Activated CD8-positive, alpha-beta memory T cell treated with anti-CD3 and anti-CD28 coated beads for 36 hours (primary cell): ENCODE data around the gene SYNC. TPM values are rescaled to one million over a fixed set of nuclear protein-coding genes. Genes with fewer than 3 reads are reported as not detected.
"Not testable (repeated sequence)": the region's sequence is repeated elsewhere in the genome, so short reads cannot be mapped to it uniquely, and the experiment has no call there.

Experiments used
- CTCF ChIA-PET: fragments of 350-600 bp; sonication (Branson Sonifier 250); formaldehyde crosslinking; loops from one replicate; lab custom pipeline; 2021; ENCODE audit warnings: antibody characterized with exemption; lab: Charles Lee
- POLR2A ChIA-PET: fragments of 350-600 bp; sonication (Branson Sonifier 250); formaldehyde crosslinking; loops from one replicate; lab custom pipeline; 2021; ENCODE audit warnings: antibody characterized with exemption; lab: Charles Lee
- total RNA-seq, 2 experiments: library from RNA; stranded (reverse); gene quantifications; one replicate each; pipeline ENCODE4 v1.2.3, GENCODE V29; 2021

The SYNC gene
- total RNA-seq, 2 experiments from 2014 or later: not detected

DNA sequence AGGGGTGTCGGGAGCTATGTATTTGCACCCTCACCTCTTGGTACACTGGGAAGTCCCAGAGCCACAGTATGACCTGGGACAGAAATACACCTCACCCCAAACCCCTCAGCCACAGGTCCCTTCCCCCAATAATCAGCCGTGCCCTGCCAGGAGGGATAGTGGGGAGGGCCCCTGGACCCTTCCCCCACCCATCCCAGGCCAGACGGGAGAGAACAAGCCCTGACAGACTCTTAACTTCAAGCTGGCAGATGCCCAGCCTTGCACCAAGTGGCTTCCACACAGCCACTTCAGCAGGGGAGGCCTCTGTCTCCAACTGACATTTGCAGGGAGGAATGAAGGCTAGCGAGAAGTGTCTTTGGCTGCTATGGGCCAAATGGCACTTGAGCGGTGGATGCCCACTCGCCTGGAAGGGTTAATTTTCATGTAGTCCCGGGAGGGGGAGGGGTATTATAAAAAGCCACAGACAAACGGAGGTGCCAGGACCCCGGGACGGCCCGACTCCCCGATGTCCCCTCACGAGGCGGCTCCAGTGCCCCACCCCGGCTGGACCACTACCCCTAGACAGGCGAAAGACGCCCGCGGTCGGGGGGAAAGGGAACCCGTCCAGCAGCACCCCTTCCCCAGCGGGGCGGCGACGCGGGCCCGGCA is 495 bp downstream of the SYNC start:
- ChIA-PET POLR2A (no interaction called here), CTCF (interaction anchor here (1.7 to 3.7 kb wide), 2 partner anchors 10 to 182 kb away, joined by 5 to 12 read pairs; no protein-coding TSS in a partner anchor)

DNA sequence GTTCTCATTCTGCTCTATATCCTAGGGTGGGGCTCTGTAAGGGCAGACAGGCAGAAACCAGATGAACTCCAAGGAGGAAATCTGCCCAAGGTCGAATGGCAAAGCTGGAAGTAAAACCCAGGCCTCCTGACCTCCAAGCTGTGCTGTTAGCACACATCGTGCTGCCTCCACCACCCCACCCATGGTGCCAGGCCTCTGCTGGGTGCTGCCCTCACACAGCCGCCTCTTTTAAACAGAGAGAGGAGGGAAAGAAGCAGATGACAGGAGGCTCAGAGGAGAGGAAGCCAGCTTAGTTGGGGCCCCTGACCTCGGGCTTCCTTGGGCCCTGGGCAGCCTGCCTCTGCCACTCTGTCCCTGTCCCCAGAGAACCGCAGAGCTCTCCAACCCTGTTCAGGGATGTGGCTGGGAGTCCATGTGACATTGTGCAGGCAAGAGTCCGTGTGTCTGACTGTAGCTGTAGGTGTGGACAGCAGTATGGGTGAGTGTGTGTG is 1.1 kb downstream of the SYNC start:
- CTCF ChIA-PET: interaction anchor here (3.7 kb wide), 1 partner anchor 11 kb away, joined by 12 read pairs; no protein-coding TSS in a partner anchor
- POLR2A ChIA-PET: no interaction called here

DNA sequence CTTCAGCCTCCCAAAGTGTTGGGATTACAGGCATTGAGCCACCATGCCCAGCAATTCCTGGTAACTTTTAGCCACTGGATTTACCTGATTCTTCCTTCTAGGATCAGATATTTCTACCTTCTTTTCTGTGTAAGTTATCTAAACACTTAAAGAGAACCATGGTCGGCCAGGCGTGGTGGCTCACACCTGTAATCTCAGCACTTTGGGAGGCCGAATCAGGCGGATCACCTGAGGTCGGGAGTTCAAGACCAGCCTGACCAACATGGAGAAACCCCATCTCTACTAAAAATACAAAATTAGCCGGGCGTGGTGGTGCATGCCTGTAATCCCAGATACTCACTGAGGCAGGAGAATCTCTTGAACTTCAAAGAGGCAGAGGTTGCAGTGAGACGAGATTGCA is 5.6 kb downstream of the SYNC start:
- POLR2A ChIA-PET, CTCF ChIA-PET: not testable (repeated sequence)

DNA sequence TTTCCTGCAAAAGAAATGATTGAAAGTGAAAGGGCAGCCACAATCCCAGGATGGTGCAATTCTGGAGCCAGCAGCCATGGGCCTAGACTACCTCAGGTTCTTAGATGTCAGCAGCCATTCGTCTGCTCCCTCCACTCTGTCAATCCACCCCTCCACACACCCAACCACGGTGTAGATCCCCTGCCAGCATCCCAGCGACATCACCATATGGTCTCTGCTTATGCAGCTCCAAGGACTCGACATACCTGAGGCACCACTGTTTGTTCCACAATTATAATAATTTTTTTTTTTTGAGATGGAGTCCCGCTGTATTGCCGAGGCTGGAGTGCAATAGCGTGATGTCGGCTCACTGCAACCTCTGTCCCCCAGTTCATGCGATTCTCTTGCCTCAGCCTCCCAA is 6.5 kb downstream of the SYNC start:
- CTCF ChIA-PET: interaction anchor here (1.7 kb wide), 1 partner anchor 16 kb away, joined by 7 read pairs; no protein-coding TSS in a partner anchor
- POLR2A ChIA-PET: no interaction called here

DNA sequence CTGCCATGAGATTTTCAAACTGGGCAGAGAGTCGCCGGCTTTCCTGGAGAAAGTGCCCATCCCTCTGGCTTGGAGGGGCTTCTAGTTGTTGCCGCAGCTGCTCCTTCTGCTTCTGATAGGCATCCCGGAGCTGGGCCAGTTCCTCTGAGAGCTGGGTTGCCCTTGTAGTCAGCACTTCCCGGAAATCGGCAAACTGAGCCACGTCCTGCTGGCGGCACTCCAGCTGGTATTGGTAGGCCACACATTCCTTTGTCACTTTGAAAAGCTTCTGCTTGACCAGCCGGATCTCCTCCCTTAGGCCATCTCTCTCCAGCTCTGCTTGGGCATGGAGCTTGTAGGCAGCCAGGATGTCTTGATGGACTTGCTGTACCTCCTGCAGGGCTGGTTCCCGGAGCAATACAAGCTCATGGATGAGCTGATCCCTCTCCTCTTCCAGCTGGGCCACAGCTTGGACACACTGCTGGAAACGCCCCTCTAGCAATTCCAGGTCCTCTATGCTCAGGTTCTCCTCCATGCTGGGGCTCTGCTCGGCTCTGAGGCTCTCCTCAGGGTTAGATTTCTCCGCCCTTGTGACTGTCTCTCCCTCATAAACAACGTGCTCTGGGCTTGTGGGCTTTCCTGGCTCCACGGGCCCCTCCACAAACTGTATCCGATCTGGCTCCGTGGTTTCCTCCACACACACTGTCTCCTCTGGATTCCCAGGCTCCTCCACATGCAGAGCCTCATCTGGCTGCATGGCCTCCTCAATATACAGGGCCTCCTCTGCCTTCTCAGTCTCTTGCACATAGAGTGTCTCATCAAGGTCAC is 7.3 kb downstream of the SYNC start:
- POLR2A ChIA-PET: no interaction called here
- CTCF ChIA-PET: interaction anchor here (1.7 kb wide), 1 partner anchor 17 kb away, joined by 7 read pairs; no protein-coding TSS in a partner anchor

DNA sequence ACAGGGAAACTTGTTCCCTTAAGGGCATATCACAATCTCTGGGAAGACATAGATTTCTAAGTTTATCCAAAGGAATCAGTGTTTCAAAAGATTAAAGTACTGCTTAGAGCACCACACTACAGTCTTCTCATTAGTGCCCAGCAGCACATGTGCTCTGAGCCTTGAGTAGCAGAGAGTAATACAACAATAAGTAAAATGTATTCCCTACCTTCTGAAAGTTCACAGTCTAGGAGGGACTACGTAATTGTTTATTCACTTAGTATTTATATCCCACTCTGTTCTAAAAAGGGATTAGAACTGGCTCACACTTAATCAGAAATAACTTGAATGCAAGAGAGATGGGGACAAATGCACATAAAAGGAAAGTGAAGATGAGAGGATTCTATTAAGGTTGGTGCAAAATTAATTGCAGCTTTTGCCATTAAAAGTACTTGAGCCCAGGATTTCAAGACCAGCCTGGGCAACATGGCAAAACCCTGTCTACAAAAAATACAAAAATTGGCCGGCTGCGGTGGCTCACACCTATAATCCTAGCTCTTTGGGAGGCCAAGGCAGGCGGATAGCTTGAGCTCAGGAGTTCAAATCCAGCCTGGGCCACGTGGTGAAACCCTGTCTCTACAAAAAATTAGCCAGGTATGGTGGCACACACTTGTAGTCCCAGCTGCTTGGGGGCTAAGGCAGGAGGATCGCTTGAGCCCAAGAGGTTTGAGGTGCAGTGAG is 9.0 kb downstream of the SYNC start:
- POLR2A ChIA-PET: no interaction called here
- CTCF ChIA-PET: interaction anchor here (1.2 kb wide), 1 partner anchor 79 kb away, joined by 4 read pairs; no protein-coding TSS in a partner anchor

DNA sequence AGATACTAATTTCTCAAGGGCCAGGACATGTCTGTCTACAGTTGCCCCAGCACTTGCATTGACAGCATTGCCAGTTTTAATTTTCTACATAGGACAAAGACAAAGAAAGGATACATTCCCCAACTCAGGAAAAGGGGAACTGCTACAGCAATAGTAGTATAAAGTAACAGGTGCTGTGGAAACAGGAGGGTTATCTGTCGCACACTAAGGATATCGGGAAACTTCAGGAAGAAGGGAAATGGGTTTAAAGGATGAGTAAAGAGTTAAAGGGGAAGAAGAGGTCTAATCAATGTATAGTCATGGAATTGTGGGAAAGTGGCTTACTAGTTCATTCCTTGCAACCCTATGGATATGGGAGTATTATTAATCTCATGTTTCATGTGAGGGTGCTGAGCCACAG is 16.2 kb downstream of the SYNC start:
- ChIA-PET CTCF (interaction anchor here (1.0 kb wide), 1 partner anchor 26 kb away, joined by 4 read pairs; no protein-coding TSS in a partner anchor), POLR2A (no interaction called here)

DNA sequence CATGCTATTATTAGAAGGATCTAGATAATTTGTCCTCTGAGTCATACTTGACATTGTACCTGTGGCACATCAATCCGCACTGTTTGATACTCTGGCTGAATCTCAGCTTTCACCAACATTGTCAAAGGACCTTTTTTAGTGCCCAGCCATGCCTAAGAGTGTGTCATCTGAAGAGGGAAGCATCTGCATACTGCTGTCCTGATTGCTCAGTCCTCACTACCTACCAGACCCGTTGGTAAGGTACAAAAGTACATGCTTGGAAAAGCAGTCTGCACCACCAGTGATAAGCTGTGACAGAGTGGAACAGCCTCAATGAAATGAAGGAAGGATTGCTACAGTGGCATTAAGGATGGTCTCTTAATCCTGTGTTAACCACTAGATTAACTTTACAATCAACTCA is 17.1 kb downstream of the SYNC start:
- ChIA-PET CTCF (interaction anchor here (1.9 kb wide), 1 partner anchor 26 kb away, joined by 4 read pairs; no protein-coding TSS in a partner anchor), POLR2A (no interaction called here)

DNA sequence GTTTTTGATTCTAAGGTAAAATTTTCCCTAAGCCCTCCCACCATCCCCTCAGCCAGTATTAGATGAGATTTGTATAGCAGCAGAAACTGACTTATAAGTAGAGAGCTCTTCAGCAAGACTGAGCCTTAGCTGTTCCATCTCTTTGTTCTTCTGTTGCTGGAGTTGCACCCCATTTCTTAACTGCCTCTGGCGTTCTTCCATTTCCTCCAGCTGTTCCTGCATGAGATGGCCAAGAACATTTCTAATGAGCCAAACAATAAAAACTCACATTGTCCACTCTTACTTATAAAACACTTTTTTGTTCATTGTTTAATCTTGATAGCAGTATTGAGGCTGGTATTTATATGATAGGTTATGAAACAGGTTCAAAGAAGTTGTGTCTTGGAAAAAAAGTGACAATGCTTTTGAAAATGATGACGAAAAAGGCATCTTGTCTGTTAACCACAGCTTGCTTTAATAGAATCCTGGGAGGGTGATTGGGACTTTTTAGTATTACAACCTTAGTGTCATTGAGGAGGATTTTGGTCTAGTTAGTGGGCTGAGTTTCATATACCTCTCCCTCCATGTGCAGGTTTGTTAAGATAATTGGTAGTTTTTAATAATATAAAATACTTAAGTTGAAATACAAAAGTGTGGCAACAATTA is 18.3 kb downstream of the SYNC start:
- POLR2A ChIA-PET: no interaction called here
- CTCF ChIA-PET: interaction anchor here (1.9 kb wide), 1 partner anchor 28 kb away, joined by 4 read pairs; no protein-coding TSS in a partner anchor

DNA sequence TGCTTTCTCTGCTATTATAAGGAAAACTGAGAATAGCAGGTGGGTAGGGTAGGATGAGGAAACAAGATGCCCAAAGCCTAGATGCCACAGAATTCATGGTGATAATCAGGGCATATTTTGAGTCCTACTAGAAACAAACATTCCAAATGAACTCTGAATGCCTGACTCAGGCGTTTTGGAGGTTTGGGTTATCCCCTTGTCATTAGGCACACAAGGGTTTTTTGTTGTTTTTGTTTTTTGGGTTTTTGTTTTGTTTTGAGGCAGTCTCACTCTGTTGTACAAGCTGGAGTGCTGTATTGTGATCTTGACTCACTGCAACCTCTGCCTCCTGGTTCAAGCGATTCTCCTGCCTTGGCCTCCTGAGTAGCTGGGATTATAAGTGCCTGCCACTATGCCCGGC is 19.2 kb downstream of the SYNC start:
- POLR2A ChIA-PET: no interaction called here
- CTCF ChIA-PET: no interaction called here

DNA sequence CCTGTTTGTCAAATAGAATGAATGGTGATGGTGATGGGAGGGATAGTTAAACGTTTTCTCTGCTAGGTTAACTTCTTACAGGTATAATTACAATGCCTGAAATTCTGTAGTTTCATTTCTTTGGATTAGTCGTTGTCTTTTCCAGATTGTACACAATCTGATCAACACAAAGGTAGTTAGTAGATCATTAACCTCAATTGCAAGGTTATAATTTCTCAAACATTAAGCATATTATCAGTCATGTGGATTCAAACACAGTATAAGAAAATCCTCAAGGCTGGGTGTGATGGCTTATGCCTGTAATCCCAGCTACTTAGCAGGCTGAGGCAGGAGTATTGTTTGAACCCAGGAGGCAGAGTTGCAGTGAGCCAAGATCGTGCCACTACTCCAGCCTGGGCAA is 20.6 kb downstream of the SYNC start:
- ChIA-PET CTCF (no interaction called here), POLR2A (no interaction called here)

DNA sequence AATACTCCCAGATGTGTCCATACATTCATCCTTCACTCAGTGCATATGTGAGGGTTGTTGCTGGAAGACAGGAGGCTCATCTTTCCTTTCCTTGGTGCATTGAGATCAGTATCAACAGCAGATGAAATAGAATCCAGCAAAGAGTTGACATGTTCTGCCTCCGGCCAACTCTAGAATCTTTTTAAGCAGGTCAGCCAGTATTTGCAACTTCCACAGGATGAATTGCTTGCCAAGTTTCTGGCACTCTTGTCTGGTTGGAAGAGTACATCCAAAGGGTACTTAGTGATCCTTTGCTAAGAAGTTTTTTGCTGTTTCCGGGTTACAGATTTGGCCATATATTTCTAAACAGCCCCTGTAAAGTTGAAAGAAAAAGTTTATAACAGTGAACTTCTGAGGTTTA is 21.1 kb downstream of the SYNC start:
- POLR2A ChIA-PET: no interaction called here
- CTCF ChIA-PET: no interaction called here

DNA sequence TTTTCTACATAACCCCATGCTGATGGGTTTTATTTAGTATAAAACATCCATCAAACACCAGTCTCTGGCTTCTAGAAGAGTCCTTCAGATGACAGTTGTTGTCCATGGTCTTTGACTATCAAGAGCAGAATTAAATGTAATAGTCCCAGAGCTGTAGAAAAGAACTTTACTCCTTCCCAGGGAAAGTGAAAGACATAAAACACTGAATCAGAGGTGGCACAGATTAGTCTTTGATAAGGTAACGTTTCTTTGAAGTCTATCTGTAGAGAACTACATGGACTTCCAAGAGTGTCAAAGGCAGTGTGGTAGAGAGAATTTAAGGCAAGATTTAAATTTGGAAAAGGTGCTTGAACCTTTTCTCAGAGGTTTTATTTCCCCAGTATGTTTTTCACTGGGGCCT is 21.9 kb downstream of the SYNC start:
- CTCF ChIA-PET: no interaction called here
- POLR2A ChIA-PET: interaction anchor here (1.0 kb wide), 1 partner anchor 45 kb away, joined by 4 read pairs; no protein-coding TSS in a partner anchor

DNA sequence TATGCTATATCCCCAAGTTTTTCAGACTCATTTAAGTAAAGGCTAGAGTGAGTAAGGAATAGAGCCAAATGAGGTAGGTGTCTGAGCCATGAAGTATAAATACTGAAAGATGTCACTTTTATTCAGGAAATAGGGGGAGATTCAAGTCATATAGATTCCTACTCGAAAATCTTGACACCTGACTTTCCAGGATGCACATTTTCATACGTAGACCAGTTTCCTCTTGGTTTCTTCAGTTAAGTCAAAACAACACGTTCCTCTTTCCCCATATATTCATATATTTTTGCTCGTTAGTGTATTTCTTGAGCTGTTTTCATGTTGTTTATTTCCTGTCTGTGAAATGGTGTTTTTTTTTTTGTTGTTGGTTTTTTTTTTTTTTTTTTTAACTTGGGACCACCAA is 22.6 kb downstream of the SYNC start:
- POLR2A ChIA-PET: interaction anchor here (1.0 kb wide), 1 partner anchor 44 kb away, joined by 4 read pairs; no protein-coding TSS in a partner anchor
- CTCF ChIA-PET: not testable (repeated sequence)

DNA sequence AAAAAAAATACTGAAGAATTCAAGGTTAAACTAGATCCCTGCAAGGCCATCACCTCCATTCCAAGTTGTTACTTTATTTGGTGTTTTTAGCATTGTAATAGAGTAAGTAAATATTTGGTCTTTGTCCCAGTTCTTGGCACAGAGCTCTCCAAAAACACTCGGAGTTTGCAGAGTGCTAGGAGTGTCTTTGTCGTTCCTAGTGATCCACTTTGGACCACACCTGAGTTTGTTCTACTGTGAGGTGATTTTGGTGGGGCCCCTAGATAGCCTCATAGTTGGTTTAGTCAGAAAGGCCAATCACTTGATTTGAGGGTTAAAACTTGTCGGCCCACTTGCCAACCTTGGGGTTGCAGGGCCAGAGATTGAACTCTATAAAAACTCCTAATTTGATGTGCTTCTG is 25.6 kb downstream of the SYNC start:
- ChIA-PET CTCF (no interaction called here), POLR2A (interaction anchor here (0.6 kb wide), 2 partner anchors 36 to 194 kb away, joined by 4 to 5 read pairs; partner anchors contain the start of gene FNDC5)

DNA sequence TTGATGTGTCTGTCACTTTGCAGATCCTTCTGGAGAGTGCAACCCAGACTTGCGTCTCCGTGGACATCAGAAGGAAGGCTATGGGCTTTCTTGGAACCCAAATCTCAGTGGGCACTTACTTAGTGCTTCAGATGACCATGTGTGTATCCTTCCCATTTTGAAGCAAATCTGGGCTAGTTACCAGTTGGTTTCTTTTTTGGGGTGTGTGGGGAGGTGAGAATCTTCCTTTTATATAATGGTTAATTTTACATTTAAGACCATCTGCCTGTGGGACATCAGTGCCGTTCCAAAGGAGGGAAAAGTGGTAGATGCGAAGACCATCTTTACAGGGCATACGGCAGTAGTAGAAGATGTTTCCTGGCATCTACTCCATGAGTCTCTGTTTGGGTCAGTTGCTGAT is 33.9 kb downstream of the SYNC start:
- POLR2A ChIA-PET, CTCF ChIA-PET: not testable (repeated sequence)

DNA sequence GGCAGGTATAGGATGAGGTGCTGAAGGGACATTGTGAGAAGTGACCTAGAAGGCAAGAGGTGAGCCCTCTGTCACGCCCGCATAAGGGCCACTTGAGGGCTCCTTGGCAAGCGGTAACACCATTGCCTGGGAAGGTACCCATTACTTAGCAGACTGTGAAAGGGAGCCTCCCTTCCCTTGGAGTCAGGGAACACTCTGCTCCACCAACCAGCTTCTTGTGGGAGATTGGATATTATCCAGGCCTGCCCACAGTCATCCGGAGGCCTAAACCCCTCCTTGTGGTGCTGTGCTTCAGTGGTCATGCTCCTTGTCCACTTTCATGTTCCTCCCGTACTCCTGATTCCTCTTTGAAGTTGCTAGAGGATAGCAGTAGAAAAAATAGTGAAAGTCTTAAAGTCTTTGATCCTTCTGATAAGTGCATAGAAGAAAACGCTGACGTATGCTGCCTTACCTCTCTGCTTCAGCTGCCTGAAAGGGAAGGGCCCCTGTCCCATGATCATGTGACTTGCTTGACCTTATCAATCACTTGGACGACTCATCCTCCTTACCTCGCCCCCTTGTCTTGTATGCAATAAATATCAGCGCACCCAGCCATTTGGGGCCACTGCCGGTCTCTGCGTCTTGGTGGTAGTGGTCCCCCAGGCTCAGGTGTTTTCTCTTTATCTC is 35.5 kb downstream of the SYNC start:
- CTCF ChIA-PET: interaction anchor here (0.5 kb wide), 1 partner anchor 390 kb away, joined by 3 read pairs; no protein-coding TSS in a partner anchor
- POLR2A ChIA-PET: no interaction called here

DNA sequence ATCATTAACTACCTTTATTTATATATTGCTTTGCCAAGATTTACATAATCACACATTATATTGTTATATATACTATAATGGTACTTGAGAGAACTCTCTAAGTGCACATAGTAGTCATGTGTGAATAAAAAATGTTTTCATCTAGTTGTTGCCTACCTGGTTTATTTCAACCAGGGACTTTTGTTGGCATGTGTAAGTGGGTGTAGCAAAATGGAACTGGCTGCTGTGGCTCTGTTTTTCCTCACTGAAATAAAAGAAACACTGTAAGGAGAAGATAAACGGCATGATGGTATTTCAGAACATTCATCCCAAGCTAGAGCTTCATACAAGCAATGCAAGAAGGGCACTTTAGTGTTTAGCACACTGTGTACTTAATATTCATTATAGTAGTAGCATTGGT is 36.7 kb downstream of the SYNC start:
- ChIA-PET POLR2A (no interaction called here), CTCF (no interaction called here)
